CD4-positive, alpha-beta T cell treated with Interleukin-17A for 4 hours (primary cell): ENCODE measurements around the gene TRPM7.
"Not testable (repeated sequence)": the region's sequence is repeated elsewhere in the genome, so short reads cannot be mapped to it uniquely, and the experiment has no call there.

Experiments
- DNase-seq: peaks from one replicate; pipeline ENCODE4 v3.0.0-alpha.2; 2020; ENCODE audit warnings: mixed read lengths

TRPM7 gene

DNA sequence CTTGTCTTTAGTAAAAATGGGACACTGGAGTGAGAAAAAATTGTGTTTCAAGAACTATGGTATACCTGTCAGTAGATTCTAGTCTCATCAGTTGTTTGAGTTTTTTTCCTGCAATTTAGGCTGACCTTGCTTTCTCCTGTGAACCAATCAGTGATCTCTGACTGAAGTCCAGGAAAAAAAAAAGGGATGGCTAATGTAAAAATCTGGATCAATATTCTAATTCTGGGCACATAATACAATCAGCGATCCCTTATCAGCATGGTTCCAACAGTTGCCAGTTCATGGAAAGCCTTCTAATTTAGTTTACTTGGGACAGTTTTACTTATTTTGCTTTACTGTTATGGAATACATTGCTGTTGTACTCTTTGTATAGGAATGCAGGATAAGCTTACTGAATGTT, 17.0 kb downstream of the TRPM7 start:
- no peak for DNase-seq

DNA sequence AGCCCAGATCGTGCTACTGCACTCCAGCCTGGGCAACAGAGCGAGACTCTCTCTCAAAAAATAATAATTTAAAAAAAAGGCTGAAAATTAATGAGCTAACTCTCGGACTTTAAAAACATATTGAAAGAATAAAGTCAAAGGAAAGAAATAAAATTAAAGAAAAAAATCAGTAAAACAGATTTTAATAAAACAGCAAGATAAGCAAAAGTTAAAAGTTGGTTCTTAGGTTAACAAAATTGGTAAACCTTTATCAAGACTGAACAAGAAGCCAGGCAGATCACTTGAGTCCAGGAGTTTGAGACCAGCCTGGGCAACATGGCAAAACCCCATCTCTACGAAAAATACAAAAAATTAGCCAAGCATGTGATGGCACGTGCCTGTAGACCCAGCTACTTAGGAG, 20.7 kb downstream of the TRPM7 start:
- no peak for DNase-seq

DNA sequence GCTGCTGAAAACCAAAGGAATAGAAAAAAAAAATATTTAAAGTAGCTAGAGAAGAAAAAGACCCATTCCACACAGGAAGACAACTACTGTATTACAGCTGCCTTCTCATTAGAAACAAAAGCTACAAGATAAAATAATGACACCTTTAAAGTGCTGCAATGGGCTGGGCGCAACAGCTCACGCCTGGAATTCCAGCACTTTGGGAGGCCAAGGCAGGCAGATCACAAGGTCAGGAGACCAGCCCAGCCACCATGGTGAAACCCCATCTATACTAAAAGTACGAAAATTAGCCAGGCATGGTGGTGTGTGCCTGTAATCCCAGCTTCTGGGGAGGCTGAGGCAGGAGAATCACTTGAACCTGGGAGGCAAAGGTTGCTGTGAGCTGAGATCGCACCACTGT, 31.0 kb downstream of the TRPM7 start:
- DNase-seq = no peak

DNA sequence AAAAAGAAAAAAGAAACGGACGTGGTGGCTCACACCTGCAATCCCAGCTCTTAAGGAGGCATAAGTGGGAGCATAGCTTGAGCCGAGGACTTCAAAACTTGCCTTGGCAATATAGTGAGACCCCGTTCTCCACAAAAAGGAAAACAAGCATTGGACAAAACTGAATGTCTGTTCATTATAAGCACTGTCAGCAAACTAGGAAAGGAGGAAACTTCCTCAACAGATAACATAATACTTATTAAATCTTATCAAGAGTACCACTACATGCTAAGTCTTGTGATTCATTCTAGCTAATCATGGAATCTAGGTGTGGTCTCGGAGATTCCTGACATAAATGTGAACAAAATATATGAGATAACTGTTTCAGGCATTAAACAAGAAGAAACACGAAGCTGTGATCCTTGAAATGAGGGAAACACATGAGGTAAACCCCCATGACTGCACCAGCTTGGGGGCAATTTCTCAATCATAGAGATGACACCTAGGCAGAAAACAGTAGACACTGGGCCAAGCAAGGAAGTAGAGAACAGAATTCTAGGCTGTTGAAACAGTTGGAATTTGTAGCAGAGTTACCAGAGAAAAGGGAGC, 33.3 kb downstream of the TRPM7 start:
- no peak for DNase-seq

DNA sequence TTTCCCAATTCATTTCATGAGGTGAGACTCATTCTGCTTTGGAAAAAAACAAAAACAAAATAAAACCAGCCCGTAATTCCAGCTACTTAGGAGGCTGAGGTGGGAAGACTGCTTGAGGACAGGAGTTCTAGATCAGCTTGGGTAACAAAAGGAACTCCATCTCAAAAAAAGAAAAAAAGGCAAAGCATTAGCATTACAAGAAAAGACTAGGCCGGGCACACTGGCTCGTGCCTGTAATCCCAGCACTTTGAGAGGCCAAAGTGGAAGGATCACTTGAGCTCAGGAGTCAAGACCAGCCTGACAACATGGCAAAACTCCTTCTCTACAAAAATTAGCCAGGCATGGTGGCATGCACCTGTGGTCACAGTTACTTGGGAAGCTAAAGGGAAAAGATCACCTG, 33.9 kb downstream of the TRPM7 start:
- DNase-seq = no peak

DNA sequence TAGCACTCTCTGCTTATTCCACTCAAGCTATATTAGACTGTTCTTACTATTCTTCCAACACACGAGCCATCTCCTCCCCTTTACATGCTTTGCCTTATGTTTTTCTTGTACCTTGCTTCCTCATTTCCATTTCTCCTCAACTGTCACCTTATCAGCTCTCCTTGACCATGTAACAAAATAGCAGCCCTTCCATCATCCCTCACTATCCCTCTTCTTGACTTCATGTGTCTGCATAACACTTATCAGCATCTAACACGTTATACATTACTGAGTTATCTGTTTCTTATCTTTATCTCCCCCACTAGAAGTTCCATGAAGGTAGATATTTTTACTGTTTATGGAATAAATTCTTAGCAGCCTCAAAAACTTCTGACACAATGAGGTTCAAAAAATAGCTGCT, 45.3 kb downstream of the TRPM7 start:
- DNase-seq = no peak

DNA sequence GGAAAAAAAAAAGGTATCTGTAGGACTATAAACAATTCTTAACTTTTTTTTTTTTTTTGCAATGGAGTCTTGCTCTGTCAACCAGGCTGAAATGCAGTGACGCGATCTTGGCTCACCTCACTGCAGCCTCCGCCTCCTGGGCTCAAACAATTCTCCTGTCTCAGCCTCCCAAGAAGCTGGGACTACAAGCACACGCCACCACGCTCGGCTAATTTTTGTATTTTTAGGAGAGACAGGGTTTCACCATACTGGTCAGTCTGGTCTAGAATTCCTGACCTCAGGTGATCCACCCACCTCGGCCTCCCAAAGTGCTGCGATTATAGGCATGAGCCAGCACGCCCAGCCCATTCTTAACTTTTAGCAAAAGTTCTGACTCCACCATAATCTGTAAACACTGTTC, 50.5 kb downstream of the TRPM7 start:
- DNase-seq = no peak

DNA sequence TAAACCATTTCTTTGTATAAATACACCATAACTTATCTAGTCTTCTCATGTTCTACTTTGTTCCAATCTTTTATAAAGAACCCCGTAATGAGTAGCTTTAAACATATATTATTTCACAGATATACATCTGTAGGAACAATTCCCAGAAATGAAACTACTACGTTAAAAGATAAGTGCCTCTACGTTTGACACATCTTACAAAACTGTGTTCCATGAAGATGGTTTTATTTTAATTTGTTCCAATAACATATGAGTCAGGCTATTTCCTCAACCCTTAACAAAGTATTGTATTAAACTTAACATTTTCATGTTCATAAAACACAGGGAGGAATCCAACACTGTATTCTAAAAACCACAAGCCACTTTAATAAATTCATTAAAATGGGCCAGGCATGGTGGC, 52.9 kb downstream of the TRPM7 start:
- no peak for DNase-seq

DNA sequence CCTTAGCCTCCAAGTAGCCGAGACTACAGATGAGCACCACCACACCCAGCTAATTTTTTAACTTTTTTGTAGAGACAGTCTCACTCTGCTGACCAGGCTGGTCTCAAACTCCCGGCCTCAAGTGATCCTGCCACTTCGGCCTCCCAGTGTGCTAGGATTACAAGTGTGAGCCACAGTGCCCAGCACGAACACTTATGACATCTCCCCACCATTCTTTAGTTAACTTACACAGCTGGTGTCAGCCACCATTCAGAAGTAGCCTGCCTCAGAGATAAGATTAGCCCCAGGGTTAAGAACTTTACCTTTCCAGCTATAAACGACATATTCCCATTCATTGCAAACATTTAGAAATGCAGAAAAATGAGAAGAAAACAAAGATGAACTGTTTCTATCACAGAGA, 58.2 kb downstream of the TRPM7 start:
- no peak for DNase-seq

DNA sequence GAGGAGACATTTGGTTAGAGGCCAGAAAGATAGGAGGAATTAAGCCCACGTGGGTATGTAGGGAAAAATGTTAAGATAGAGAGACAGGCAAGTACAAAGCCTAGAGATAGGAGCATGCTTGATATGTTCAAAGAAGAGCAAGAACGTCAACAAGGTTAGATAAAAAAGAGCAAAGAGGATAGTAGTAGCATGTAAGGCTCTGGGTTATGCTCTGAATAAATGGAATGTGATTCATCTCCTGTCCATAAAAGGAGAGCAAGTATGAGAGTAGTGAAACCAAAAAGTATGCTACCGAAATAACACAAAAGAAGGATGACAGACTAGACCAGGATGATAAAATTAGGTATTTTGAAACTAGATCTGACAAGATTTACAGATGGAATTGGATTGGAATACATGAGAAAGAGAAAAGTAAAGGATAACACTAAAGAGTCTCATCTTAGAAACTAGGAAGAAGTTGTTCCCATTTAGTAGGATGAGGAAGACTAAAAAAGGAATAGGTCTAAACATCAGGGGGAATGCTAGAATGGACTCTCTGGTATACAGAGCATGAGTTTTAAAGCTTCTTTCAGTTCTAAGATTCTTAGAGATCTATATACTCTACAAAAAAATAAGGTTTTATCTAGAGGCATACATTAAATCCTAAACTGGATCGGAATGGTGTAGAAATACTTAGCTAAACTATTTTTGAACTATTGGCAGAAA, 59.1 kb downstream of the TRPM7 start:
- no peak for DNase-seq

DNA sequence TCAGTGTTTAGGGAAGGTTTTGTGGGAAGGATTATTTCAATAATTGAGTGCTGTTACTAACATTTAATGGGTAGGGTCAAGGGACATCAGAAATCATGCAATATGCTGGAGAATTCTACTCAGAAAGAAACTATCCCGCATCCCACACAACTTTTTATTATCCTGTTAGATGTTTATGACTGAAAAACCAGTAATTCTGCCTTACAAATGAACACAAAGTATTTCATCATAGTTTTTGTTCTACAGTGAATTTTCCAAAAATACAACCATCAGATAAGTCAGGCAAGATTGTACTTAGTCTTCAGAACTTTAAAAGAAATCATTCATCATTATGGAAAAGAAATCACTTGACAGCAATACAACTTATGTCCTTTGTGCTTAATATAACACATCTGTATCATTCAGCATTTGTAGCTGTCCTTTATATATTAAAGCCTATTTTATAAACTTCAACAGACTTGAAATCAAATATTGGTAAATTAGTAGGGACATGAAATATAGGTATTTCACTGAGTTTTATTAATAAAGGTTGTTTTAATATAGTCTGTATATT, 61.9 kb downstream of the TRPM7 start:
- DNase-seq = no peak

DNA sequence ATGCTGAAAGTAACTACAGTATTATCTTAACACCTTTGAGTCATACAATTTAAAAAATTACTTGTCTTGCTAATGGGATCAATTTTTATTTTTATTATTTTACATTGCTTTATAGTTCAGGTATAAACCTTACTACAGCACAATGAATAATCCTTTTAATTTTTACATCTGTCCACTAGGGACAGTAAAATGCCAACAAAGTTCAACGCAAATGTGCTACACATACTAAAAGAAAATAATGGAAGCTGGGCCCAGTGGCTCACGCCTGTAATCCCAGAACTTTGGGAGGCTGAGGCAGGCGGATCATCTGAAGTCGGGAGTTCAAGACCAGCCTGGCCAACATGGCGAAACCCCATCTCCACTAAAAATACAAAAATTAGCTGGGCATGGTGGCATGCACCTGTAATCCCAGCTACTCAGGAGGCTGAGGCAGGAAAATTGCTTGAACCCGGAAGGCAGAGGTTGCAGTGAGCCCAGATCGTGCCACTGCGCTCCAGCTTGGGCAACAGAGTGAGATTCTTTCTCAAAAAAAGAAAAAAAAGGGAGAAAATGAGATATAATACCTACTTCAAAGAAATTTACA, 64.1 kb downstream of the TRPM7 start:
- DNase-seq = not testable (repeated sequence)

DNA sequence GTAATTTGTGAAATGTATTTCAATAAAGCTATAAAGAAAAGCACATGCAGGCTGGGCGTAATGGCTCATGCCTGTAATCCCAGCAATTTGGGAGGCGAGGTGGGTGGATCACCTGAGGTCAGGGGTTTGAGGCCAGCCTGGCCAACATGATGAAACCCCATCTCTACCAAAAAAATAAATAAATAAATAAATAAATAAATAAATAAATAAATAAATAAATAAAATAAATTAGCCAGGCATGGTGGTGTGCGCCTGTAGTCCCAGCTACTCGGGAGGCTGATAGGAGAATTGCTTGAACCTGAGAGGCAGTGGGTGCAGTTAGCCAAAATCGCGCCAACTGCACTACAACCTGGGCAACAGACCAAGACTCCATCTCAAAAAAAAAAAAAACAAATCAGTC, 69.6 kb downstream of the TRPM7 start:
- not testable (repeated sequence) for DNase-seq

DNA sequence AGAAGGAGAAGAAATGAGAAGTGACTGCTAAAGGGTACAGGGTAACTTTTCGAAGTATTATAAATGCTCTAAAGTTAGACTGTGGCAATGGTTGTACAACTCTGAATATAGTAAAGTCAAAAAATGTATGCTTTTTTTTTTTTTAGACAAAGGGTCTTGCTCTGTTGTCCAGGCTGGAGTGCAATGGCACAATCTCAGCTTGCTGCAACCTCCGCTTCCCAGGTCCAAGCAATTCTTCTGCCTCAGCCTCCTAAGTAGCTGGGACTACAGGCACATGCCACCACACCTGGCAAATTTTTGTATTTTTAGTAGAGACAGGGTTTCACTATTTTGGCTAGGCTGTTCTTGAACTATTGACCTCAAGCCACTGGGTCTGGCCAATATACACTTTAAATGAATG, 70.0 kb downstream of the TRPM7 start:
- not testable (repeated sequence) for DNase-seq

DNA sequence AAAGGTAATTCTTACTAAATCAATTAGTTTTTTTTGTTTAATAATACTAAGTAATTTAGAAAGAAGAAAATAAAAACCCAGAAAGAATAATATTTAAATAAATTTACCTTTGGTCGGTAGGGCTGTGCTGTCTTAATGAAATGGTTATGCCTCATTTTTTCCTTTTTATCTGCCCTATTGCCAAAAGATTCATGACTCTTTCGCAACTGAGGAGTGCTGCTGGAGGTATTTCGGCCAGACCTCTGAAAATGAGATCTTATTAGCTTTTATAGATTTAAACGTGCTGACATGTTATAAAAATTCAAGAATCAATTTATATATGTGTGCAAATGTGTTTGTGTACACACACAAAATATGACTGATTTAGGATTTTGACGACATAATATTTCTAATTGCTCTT, 73.0 kb downstream of the TRPM7 start:
- DNase-seq = no peak

DNA sequence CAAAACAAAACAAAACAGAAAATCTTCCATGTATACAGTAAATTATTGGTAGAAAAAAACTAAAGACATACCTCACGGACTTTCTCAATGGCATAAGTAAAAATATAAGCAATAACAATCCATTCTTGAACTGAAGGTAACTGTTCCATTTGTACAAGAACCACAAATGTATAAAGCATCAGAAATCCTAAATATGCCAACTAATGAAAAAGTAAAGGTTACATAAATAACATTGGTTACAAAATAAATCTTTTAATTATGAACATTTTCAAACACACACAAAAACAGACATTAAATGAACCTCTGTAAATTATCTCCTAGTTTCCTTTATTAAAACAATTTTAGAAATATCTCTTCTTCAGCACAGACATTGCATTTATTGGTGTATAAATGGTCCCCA, 79.5 kb downstream of the TRPM7 start:
- DNase-seq = no peak

DNA sequence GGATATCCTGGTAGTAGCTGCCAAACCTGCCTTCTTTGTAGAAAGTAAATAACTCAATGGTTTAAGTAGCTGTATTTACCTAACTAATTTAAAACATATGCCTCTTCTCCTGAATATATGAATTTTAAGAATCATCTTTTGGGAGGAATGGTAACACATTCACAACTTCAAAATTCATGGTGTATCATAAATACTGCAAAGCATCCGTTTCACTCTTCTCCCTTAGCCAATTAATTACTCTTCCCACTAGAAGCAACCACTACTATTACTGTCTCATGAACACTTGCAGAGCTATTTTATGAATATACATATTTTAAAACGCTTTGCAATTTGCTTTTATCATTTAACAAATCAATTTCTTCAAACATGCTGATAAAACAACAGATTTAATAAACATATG, 81.1 kb downstream of the TRPM7 start:
- no peak for DNase-seq

DNA sequence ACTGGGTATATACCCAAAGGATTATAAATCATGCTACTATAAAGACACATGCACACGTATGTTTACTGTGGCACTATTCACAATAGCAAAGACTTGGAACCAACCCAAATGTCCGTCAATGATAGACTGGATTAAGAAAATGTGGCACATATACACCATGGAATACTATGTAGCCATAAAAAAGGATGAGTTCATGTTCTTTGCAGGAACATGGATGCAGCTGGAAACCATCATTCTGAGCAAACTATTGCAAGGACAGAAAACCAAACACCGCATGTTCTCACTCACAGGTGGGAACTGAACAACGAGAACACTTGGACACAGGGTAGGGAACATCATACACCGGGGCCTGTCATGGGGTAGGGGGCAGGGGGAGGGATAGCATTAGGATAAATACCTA, 84.6 kb downstream of the TRPM7 start:
- not testable (repeated sequence) for DNase-seq

DNA sequence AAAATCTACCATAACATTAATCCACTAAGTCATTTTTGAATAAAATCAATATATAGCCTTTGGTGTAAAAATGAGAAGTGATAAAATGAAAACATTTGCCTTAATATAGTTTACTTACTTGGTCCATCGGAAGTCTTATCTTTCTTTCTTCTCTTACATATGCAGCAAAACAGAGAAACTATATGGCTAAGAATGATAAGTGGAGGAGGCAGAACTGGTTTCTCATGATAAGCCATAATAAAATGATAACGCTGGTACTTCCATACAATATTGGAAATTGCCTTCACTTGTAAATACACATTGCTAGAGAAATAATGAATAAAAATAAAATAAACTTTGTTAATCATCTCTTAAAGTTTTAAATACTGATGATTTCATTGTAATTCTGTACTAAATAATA, 92.3 kb downstream of the TRPM7 start:
- no peak for DNase-seq

DNA sequence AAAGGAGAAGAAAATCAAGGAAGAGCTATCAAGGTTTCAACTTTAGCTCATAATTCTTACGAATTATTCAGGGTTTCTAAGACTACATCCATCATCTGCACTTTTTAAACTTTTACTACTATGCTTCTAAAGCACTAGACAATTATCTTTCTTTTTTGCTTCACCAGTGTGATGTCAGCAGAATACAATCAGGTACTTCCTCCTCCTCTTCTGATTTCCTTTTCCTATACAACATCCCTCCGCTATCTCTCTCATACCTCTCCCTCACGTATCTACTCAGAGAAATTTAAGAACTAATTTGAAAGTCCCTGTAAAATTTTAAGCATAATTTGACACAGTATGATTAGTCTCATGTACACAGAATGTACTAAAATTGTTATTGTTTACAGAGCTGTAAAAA, 92.8 kb downstream of the TRPM7 start:
- DNase-seq = no peak

DNA sequence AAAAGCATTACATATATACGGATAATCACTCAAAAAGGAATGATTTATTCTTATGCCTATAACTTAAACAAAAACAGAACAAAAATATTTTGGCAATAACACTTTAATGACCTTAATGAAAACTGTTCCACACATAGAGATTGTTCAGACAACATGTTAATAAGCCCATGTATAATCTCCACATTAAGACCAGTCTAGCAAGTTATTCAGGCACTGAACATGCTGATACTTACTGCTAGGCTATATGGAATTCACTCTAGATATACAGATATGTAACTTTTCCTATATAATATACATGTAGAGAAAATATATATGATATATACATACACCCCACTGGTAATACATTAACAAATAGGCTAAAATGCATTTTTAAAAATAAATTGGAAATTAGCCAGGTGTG, 96.3 kb downstream of the TRPM7 start:
- no peak for DNase-seq

DNA sequence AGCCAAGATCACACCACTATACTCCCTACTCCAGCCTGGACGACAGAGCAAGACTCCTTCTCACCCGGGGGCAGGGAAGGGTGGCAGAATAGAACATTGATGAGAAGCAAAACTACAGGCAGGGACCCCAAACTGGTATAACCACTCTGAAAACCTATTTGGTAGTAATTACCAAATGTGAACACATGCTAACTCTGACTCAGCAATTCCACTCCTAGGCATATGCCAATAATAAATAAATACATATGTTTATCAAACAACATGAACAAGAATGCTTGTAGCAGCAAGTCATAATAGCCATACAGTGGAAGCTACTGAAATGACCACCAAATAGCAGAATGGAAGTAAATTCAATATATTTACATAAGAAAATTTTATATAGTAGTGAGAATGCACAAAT, 109.1 kb downstream of the TRPM7 start:
- no peak for DNase-seq

DNA sequence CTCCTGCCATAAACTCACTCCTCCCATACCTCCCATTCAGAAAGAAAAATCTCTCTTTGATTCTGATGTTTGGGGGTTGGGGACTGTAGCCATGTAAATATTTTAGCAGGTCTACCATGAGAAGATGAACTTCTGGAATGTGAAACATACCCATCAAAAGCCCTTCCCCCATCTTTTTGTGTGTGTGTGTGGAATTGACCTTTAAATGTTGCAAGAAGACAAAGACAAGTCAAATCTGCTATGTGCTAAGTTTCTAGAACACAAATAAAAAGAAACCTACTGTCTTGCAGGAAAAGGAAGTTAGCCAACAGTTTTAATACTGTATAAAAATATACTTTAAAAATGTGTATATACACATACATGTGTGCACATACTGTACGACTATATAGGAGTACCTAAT, 110.4 kb downstream of the TRPM7 start:
- no peak for DNase-seq

DNA sequence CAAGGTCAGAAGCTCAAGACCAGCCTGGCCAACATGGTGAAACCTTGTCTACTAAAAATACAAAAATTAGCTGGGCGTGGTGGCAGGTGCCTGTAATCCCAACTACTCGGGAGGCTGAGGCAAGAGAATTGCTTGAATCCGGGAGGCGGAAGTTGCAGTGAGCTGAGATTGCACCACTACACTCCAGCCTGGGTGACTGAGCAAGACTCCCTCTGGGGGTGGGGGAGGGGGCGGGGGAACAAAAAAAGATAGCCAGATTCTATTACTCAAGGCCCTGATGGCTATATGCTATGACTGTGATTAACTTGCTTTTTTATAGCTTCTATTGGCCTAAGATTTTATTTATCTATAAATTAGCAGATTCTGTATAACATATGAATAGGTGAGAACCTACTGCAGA, 112.8 kb downstream of the TRPM7 start:
- not testable (repeated sequence) for DNase-seq

DNA sequence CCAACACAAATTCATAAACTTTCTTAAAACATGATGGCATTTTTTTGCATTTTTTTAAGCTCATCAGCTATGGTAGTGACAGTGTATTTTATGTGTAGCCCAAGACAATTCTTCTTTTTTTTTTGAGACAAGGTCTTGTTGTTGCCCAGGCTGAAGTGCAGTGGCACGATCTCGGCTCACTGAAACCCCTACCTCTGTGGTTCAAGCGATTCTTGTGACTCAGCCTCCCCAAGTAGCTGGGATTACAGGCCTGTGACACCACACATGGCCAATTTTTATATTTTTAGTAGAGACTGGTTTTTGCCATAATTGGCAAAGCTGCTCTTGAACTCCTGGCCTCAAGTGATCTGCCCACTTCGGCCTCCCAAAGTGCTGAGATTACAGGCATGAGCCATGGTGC, 122.8 kb downstream of the TRPM7 start:
- no peak for DNase-seq
